HEK293 (cell line): Measurements from ENCODE around the gene RSRC2.

Source experiments
- OSR2 ChIP-seq: fragments of 450-650 bp; formaldehyde crosslinking; IDR thresholded peaks from 2 replicates; pipeline ENCODE4 v1.5.1; 2016; ENCODE audit warnings: missing biosample characterization, missing genetic modification characterization
- ZNF274 ChIP-seq, 2 experiments: fragments of 200-500 bp in 1 of 2; fragments of 450-650 bp in 1 of 2; sonication (Bioruptor generic) in 1 of 2; formaldehyde crosslinking in 1 of 2; IDR thresholded peaks; 2 replicates each; pipeline versions ENCODE4 v1.5.1 to v1.6.1; 2014 to 2016; ENCODE audit warnings: borderline replicate concordance in 1 of 2, inconsistent platforms in 1 of 2, low read length in 1 of 2, missing biosample characterization in 1 of 2, missing genetic modification characterization in 1 of 2

GRCh38 chr12:122467983-122468382 lies 58.8 kb downstream of the RSRC2 start:
- TF ChIP-seq ZNF274 (IDR thresholded peaks at IDR 0.05; ENCODE audit: low read length) (no peak), ZNF274 (tag by site-specific recombination; IDR thresholded peaks at IDR 0.05; ENCODE audit: borderline replicate concordance) (no peak), OSR2 (tag by site-specific recombination) (no peak)
